ENCODE results near the gene DENND10. TPM values are rescaled to one million over a fixed set of nuclear protein-coding genes. Genes with fewer than 3 reads are reported as not detected.
A peak's percentile ranks its signal among the peaks of the same experiment; 100 is the strongest.

Gene DENND10
- total and polyA plus RNA-seq, 2 experiments from 2014 or later: 75.3 to 94.7 TPM

DNA sequence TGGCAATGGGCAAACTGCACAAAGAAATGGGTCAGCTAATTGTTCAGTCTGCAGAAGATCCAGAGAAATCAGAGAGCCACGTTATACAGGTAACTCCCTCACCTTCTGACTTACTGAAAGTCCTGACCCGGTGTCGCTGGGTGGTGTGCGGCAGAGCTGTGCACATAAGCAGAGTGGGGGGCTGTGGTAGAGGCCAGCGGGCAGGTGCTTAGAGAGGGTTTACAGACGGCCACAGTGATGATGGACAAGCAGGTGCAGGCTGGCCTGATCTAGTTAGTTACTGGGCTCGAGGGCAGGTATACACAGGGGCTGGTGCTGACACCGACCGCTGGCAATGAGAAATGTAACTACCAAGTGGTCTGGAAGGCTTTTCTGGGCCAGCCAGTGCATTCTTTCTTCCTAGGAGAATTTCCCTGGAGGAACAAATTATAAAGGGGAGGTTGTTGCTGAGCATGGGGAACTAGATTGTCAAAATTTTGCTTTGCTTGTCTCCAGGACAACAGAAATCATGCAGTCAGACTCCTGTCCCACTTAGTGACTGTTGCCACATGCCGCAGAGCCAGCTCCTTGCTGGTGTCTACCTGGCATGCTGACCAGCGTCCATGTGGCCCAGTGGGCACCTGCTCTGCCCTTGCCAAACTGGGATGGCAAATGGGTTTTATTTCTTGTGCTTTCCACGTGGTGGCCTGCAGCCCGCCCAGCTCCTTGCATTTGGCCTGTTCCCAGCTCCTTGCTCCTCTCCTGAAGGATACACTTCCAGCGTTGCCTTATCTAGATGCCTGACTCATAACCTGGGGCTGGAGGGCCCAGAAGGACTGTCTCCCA, 28.8 kb downstream of the DENND10 start:
- no peak for DNase-seq (ENCODE audit: low spot score)
- Histone ChIP-seq H3K4me2 (no peak overlapping the region), H3K27ac (no peak overlapping the region), H3K4me3 (no peak overlapping the region), H2AFZ (no peak overlapping the region), H3K4me1 (ENCODE audit: insufficient read depth) (no peaks in the 10 kb centered on the region), H3K9me2 (replicated peaks; ENCODE audit: insufficient read depth) (no peaks in the 10 kb centered on the region), H4K20me1 (ENCODE audit: insufficient read depth, poor library complexity, severe bottlenecking) (no peaks in the 10 kb centered on the region), H3K9me3 (ENCODE audit: low read depth) (no peaks in the 10 kb centered on the region), H3K79me2 (no peaks in the 10 kb centered on the region), H3K36me3 (replicated peaks; ENCODE audit: insufficient read depth, low read depth) (peaks cover 8% of the 10 kb centered on the region), H3K27me3 (no peaks in the 10 kb centered on the region)
- TF ChIP-seq EZH2 (IDR thresholded peaks at IDR 0.05; ENCODE audit: borderline replicate concordance): no peak
- no peak for TF ChIP-seq EZH2phosphoT487 (IDR thresholded peaks at IDR 0.05; ENCODE audit: low read depth, severe bottlenecking, unreplicated experiment)
- no peak for TF ChIP-seq CTCF (IDR thresholded peaks at IDR 0.05; ENCODE audit: poor library complexity)
- WGBS (ENCODE audit: low lambda C conversion rate, missing lambda C conversion rate): 90% methylated on average over 14 of the region's 14 CpGs

DNA sequence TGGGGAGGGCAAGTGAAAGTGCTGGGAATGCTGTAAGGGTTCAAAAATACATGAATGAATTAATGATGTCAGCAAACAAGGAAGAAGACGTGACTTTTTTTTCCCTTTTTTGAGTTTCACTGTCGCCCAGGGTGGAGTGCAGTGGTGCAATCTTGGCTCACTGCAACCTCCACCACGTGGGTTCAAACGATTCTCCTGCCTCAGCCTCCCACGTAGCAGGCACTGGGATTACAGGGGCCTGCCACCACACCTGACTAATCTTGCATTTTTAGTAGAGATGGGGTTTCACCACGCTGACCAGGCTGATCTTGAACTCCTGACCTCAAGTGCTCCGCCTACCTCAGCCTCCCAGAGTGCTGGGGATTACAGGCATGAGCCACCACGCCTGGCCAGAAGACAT, 30.0 kb downstream of the DENND10 start:
- no peaks in the 10 kb centered on the region for H3K9me2 ChIP-seq (replicated peaks; ENCODE audit: insufficient read depth)
- no peak for TF ChIP-seq EZH2 (IDR thresholded peaks at IDR 0.05; ENCODE audit: borderline replicate concordance)
- TF ChIP-seq EZH2phosphoT487 (IDR thresholded peaks at IDR 0.05; ENCODE audit: low read depth, severe bottlenecking, unreplicated experiment): no peak
- no peak for TF ChIP-seq CTCF (IDR thresholded peaks at IDR 0.05; ENCODE audit: poor library complexity)
- H2AFZ ChIP-seq: no peak overlapping the region
- WGBS (ENCODE audit: low lambda C conversion rate, missing lambda C conversion rate): 91% methylated on average over 8 of the region's 8 CpGs
- no peaks in the 10 kb centered on the region for H3K27me3 ChIP-seq
- no peaks in the 10 kb centered on the region for H3K79me2 ChIP-seq
- peaks cover 8% of the 10 kb centered on the region for H3K36me3 ChIP-seq (replicated peaks; ENCODE audit: insufficient read depth, low read depth)
- no peaks in the 10 kb centered on the region for H3K4me1 ChIP-seq (ENCODE audit: insufficient read depth)
- no peaks in the 10 kb centered on the region for H4K20me1 ChIP-seq (ENCODE audit: insufficient read depth, poor library complexity, severe bottlenecking)
- H3K9me3 ChIP-seq (ENCODE audit: low read depth): no peaks in the 10 kb centered on the region
- no peak overlapping the region for H3K4me3 ChIP-seq
- H3K4me2 ChIP-seq: no peak overlapping the region
- DNase-seq (ENCODE audit: low spot score): no peak
- H3K27ac ChIP-seq: no peak overlapping the region

GRCh38 chr10:119135513-119135881, 31.6 kb downstream of the DENND10 start:
- peaks cover 4% of the 10 kb centered on the region for H3K36me3 ChIP-seq (replicated peaks; ENCODE audit: insufficient read depth, low read depth)
- no peak overlapping the region for H3K4me2 ChIP-seq
- no peaks in the 10 kb centered on the region for H3K27me3 ChIP-seq
- no peaks in the 10 kb centered on the region for H3K9me2 ChIP-seq (replicated peaks; ENCODE audit: insufficient read depth)
- peak; percentile 32 for DNase-seq (ENCODE audit: low spot score)
- no peak overlapping the region for H2AFZ ChIP-seq
- H3K9me3 ChIP-seq (ENCODE audit: low read depth): no peaks in the 10 kb centered on the region
- no peak for TF ChIP-seq EZH2 (IDR thresholded peaks at IDR 0.05; ENCODE audit: borderline replicate concordance)
- TF ChIP-seq EZH2phosphoT487 (IDR thresholded peaks at IDR 0.05; ENCODE audit: low read depth, severe bottlenecking, unreplicated experiment): no peak
- no peak for TF ChIP-seq CTCF (IDR thresholded peaks at IDR 0.05; ENCODE audit: poor library complexity)
- peak overlapping the region; percentile 72 for H3K27ac ChIP-seq
- no peak overlapping the region for H3K4me3 ChIP-seq
- H3K79me2 ChIP-seq: no peaks in the 10 kb centered on the region
- 60% methylated on average over 4 of the region's 4 CpGs for WGBS (ENCODE audit: low lambda C conversion rate, missing lambda C conversion rate)
- H3K4me1 ChIP-seq (ENCODE audit: insufficient read depth): no peaks in the 10 kb centered on the region
- H4K20me1 ChIP-seq (ENCODE audit: insufficient read depth, poor library complexity, severe bottlenecking): no peaks in the 10 kb centered on the region

All from hepatocyte (in vitro differentiated cells).